HepG2 (cell line): ENCODE data around the gene TMEM176A. TPM values are rescaled to one million over a fixed set of nuclear protein-coding genes. Genes with fewer than 3 reads are reported as not detected.

ENCODE experiments used
- AHR ChIP-seq: IDR thresholded peaks from 2 replicates; pipeline ENCODE4 v1.6.1; 2018; ENCODE audit warnings: missing genetic modification reagents, missing compliant biosample characterization
- AKAP8 ChIP-seq: sonication (generic); formaldehyde crosslinking; IDR thresholded peaks from 2 replicates; pipeline ENCODE4 v1.5.1; 2020; ENCODE audit warnings: mild to moderate bottlenecking, missing genetic modification reagents
- BORCS8-MEF2B ChIP-seq: sonication (generic); formaldehyde crosslinking; IDR thresholded peaks from 2 replicates; pipeline ENCODE4 v1.8.0; 2022; ENCODE audit warnings: mild to moderate bottlenecking, missing genetic modification reagents
- CBX5 ChIP-seq: sonication (generic); formaldehyde crosslinking; IDR thresholded peaks from 2 replicates; pipeline ENCODE4 v1.4.0; 2020; ENCODE audit warnings: missing genetic modification reagents, borderline replicate concordance
- CCDC6 ChIP-seq: sonication (generic); formaldehyde crosslinking; IDR thresholded peaks from 2 replicates; pipeline ENCODE4 v1.8.1; 2022; ENCODE audit warnings: mild to moderate bottlenecking, missing genetic modification reagents, moderate library complexity
- DRAP1 ChIP-seq: IDR thresholded peaks from 2 replicates; pipeline ENCODE4 v1.6.1; 2016; ENCODE audit warnings: missing genetic modification reagents, missing compliant biosample characterization
- HNF4G ChIP-seq, 2 experiments: sonication (generic) in 1 of 2; formaldehyde crosslinking in 1 of 2; IDR thresholded peaks; 2 replicates each; pipeline versions ENCODE4 v1.4.0 to v1.6.1; 2011 to 2020; ENCODE audit warnings: borderline replicate concordance in 2 of 2, low read depth in 2 of 2, mild to moderate bottlenecking in 2 of 2, low read length in 1 of 2, missing genetic modification reagents in 1 of 2, moderate library complexity in 1 of 2
- HOXA3 ChIP-seq: sonication (generic); formaldehyde crosslinking; IDR thresholded peaks from 2 replicates; pipeline ENCODE4 v1.5.0; 2020; ENCODE audit warnings: missing genetic modification reagents
- MEIS1 ChIP-seq: sonication (generic); formaldehyde crosslinking; IDR thresholded peaks from 2 replicates; pipeline ENCODE4 v1.9.0; 2021; ENCODE audit warnings: mild to moderate bottlenecking, missing genetic modification reagents, moderate library complexity, borderline replicate concordance
- MIER2 ChIP-seq: IDR thresholded peaks from 2 replicates; pipeline ENCODE4 v1.6.1; 2016; ENCODE audit warnings: missing biosample characterization, missing genetic modification reagents
- MIER3 ChIP-seq: IDR thresholded peaks from 2 replicates; pipeline ENCODE4 v1.6.1; 2016; ENCODE audit warnings: missing compliant biosample characterization, borderline replicate concordance
- SALL1 ChIP-seq: sonication (generic); formaldehyde crosslinking; IDR thresholded peaks from 2 replicates; pipeline ENCODE4 v1.8.0; 2022; ENCODE audit warnings: mild to moderate bottlenecking, missing genetic modification reagents
- STAT6 ChIP-seq: sonication (generic); formaldehyde crosslinking; IDR thresholded peaks from 2 replicates; pipeline ENCODE4 v1.4.0; 2020; ENCODE audit warnings: missing genetic modification reagents, mild to moderate bottlenecking, borderline replicate concordance
- WIZ ChIP-seq: sonication (generic); formaldehyde crosslinking; IDR thresholded peaks from 2 replicates; pipeline ENCODE4 v1.5.1; 2020; ENCODE audit warnings: mild to moderate bottlenecking, missing genetic modification reagents
- ZFP90 ChIP-seq: sonication (generic); formaldehyde crosslinking; IDR thresholded peaks from 2 replicates; pipeline ENCODE4 v1.8.0; 2022; ENCODE audit warnings: missing genetic modification reagents, mild to moderate bottlenecking, inconsistent platforms, borderline replicate concordance
- ZFX ChIP-seq: sonication (generic); formaldehyde crosslinking; IDR thresholded peaks from 2 replicates; pipeline ENCODE4 v1.4.0; 2020; ENCODE audit warnings: mild to moderate bottlenecking, low read depth, missing genetic modification reagents, moderate library complexity
- ZNF512 ChIP-seq: sonication (generic); formaldehyde crosslinking; IDR thresholded peaks from 2 replicates; pipeline ENCODE4 v1.4.0; 2020; ENCODE audit warnings: mild to moderate bottlenecking, missing genetic modification reagents
- ZNF770 ChIP-seq: sonication (generic); formaldehyde crosslinking; IDR thresholded peaks from 2 replicates; pipeline ENCODE4 v1.5.0; 2020; ENCODE audit warnings: mild to moderate bottlenecking, missing genetic modification reagents
- ZNF777 ChIP-seq: sonication (generic); formaldehyde crosslinking; IDR thresholded peaks from 2 replicates; pipeline ENCODE4 v1.4.0; 2020; ENCODE audit warnings: missing genetic modification reagents
- ZNF788 ChIP-seq: sonication (generic); formaldehyde crosslinking; IDR thresholded peaks from 2 replicates; pipeline ENCODE4 v1.5.0; 2020; ENCODE audit warnings: mild to moderate bottlenecking, missing genetic modification reagents, borderline replicate concordance
- ZSCAN9 ChIP-seq: IDR thresholded peaks from 2 replicates; pipeline ENCODE4 v1.6.1; 2016; ENCODE audit warnings: borderline replicate concordance
- polyA plus RNA-seq, 8 experiments: library from polyadenylated mRNA; depleted of rRNA in 3 of 8; stranded (reverse) in 7 of 8; unstranded in 1 of 8; fragments of >200 nt; fragmentation: Illumina TruSeq in 4 of 8; extraction: Trizol in 4 of 8; gene quantifications; 2 replicates each; pipeline versions ENCODE4 v1.2.1 to v1.2.3, GENCODE V29; 2011 to 2016; ENCODE audit warnings: low read depth in 4 of 8, missing spikeins in 1 of 8, mixed read lengths in 1 of 8; ENCODE audit not compliant: insufficient read depth in 1 of 8
- total RNA-seq, 5 experiments: library from RNA; depleted of rRNA; stranded (reverse); fragments of >200 nt; fragmentation: Illumina TruSeq; extraction: Trizol; gene quantifications; 2 replicates each; pipeline ENCODE4 v1.2.3, GENCODE V29; 2016; ENCODE audit warnings: low read depth in 1 of 5

TMEM176A gene
- total and polyA plus RNA-seq, 2 of the 13 experiments (the other 11 are each of a cell fraction or from before 2014, with no cell fraction given): not detected

- peak; percentile 75; the same call in 1 of the 2 replicates for TF ChIP-seq BORCS8-MEF2B (CRISPR knock-in tag)
- peak; percentile 45; the same call in 1 of the 2 replicates for TF ChIP-seq HNF4G (IDR thresholded peaks at IDR 0.05; ENCODE audit: borderline replicate concordance, low read depth, low read length)
- TF ChIP-seq HNF4G (CRISPR knock-in tag; IDR thresholded peaks at IDR 0.05; ENCODE audit: borderline replicate concordance, low read depth): peak; percentile 73; the same call in 1 of the 2 replicates
- peak; percentile 79; the same call in 1 of the 2 replicates for TF ChIP-seq ZFP90
- peak; percentile 38; the same call in 1 of the 2 replicates for TF ChIP-seq ZNF777
- peak; percentile 73; the same call in 1 of the 2 replicates for TF ChIP-seq MIER2 (CRISPR knock-in tag)
- peak; percentile 86 for TF ChIP-seq CCDC6 (CRISPR knock-in tag)
- TF ChIP-seq HOXA3 (CRISPR knock-in tag): peak; percentile 96
- TF ChIP-seq ZNF512 (CRISPR knock-in tag): 0 out of 2 replicates have a peak, but pooled peaks have one; percentile 30
- peak; percentile 67; the same call in 1 of the 2 replicates for TF ChIP-seq CBX5 (CRISPR knock-in tag)
- TF ChIP-seq STAT6 (CRISPR knock-in tag): peak; percentile 62; the same call in 1 of the 2 replicates
- TF ChIP-seq ZFX (CRISPR knock-in tag): peak; percentile 80
- peak; percentile 48; the same call in 1 of the 2 replicates for TF ChIP-seq DRAP1 (CRISPR knock-in tag)
- TF ChIP-seq AHR (CRISPR knock-in tag): peak; percentile 71; the same call in 1 of the 2 replicates
- TF ChIP-seq ZNF788 (CRISPR knock-in tag): peak; percentile 64
- TF ChIP-seq SALL1 (CRISPR knock-in tag): peak; percentile 50; the same call in 1 of the 2 replicates
- peak; percentile 60; the same call in 1 of the 2 replicates for TF ChIP-seq ZSCAN9 (CRISPR knock-in tag)
- TF ChIP-seq ZNF770 (CRISPR knock-in tag): peak; percentile 69; the same call in 1 of the 2 replicates
- TF ChIP-seq AKAP8: peak; percentile 47; the same call in 1 of the 2 replicates
- TF ChIP-seq MIER3 (CRISPR knock-in tag): peak; percentile 19; the same call in 1 of the 2 replicates
- TF ChIP-seq WIZ (CRISPR knock-in tag): peak; percentile 66
- TF ChIP-seq MEIS1: 0 out of 2 replicates have a peak, but pooled peaks have one; percentile 46
These were observed 7.3 kb downstream of the TMEM176A start (continued) for GRCh38 chr7:150807616-150808438.
